NK-92 (cell line): ENCODE data around the gene NSL1.

Experiments used
- DNase-seq: peaks from one replicate; lab custom pipeline; 2025; ENCODE audit not compliant: unreplicated experiment; lab: John Stamatoyannopoulos, UW

Gene NSL1

GRCh38 chr1:212687811-212688210, 103.8 kb downstream of the NSL1 start:
- DNase-seq: no peak

- no peak for DNase-seq
Measured at GRCh38 chr1:212686591-212686990, 105.0 kb downstream of the NSL1 start.

- DNase-seq: no peak
Measured at GRCh38 chr1:212686069-212686468, 105.5 kb downstream of the NSL1 start.

GRCh38 chr1:212685429-212685828, 106.1 kb downstream of the NSL1 start:
- DNase-seq: no peak

GRCh38 chr1:212684521-212685090, 107.0 kb downstream of the NSL1 start:
- no peak for DNase-seq

- no peak for DNase-seq
Measured at GRCh38 chr1:212684076-212684475, 107.5 kb downstream of the NSL1 start.

GRCh38 chr1:212683357-212683722, 108.2 kb downstream of the NSL1 start:
- no peak for DNase-seq

GRCh38 chr1:212680680-212681389, 110.7 kb downstream of the NSL1 start:
- DNase-seq: no peak

- no peak for DNase-seq
Measured at GRCh38 chr1:212678456-212679410, 112.8 kb downstream of the NSL1 start.

GRCh38 chr1:212677573-212677972, 114.0 kb downstream of the NSL1 start:
- DNase-seq: no peak

- no peak for DNase-seq
Measured at GRCh38 chr1:212677136-212677535, 114.4 kb downstream of the NSL1 start.
